Upper lobe of left lung (tissue), 4 donors: Measurements from ENCODE around the gene HDAC7.

Source experiments
- POLR2A ChIP-seq, 4 donors: fragments of 450-650 bp; IDR thresholded peaks; one replicate each; pipeline ENCODE4 v1.5.1; 2016 to 2017; ENCODE audit warnings: antibody characterized with exemption in 4 of 4, mild to moderate bottlenecking in 2 of 4
- POLR2AphosphoS5 ChIP-seq, 2 donors: sonication (generic); formaldehyde crosslinking; IDR thresholded peaks; one replicate each; pipeline ENCODE4 v1.5.1; 2017; ENCODE audit warnings: antibody characterized with exemption in 2 of 2
- TF ChIP-seq, protein P1 (sequence below), 6 experiments: fragments of 450-650 bp in 4 of 6; fragments of 200-600 bp in 2 of 6; sonication (generic) in 2 of 6; IDR thresholded peaks; one replicate each; pipeline ENCODE4 v1.5.1; 2016 to 2019; ENCODE audit warnings: antibody characterized with exemption in 6 of 6

DNA sequence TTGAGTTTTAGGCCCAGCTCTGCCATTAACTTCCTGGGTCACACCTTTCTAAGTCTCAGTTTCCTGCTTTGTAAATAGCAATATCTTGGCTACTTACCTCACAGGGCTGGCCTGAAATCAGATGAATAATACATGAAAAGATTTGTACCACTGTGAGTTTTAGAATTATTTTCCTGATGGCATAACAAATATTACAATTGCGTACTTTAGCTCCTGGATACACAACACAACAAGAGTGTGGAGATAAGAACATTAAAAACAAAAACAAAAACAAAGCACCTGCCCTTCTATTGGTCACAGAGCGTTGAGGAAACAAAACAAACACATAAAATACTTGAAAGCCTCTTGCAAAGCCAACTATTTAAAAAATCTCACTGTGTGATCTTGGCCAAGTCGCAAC lies 4.9 kb upstream of the HDAC7 start:
- TF ChIP-seq, protein P1, sequence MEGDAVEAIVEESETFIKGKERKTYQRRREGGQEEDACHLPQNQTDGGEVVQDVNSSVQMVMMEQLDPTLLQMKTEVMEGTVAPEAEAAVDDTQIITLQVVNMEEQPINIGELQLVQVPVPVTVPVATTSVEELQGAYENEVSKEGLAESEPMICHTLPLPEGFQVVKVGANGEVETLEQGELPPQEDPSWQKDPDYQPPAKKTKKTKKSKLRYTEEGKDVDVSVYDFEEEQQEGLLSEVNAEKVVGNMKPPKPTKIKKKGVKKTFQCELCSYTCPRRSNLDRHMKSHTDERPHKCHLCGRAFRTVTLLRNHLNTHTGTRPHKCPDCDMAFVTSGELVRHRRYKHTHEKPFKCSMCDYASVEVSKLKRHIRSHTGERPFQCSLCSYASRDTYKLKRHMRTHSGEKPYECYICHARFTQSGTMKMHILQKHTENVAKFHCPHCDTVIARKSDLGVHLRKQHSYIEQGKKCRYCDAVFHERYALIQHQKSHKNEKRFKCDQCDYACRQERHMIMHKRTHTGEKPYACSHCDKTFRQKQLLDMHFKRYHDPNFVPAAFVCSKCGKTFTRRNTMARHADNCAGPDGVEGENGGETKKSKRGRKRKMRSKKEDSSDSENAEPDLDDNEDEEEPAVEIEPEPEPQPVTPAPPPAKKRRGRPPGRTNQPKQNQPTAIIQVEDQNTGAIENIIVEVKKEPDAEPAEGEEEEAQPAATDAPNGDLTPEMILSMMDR (IDR thresholded peaks at IDR 0.05): no peak
- TF ChIP-seq POLR2AphosphoS5 (IDR thresholded peaks at IDR 0.05): no peak
- no peak for TF ChIP-seq POLR2A (IDR thresholded peaks at IDR 0.05)
